Measurements from ENCODE around the gene SLC38A4.

- TF ChIP-seq POLR2AphosphoS5 (IDR thresholded peaks at IDR 0.05; ENCODE audit: borderline replicate concordance, low read depth, low read length): no peak
- TF ChIP-seq EZH2 (IDR thresholded peaks at IDR 0.05): no peak
These were observed 35.7 kb downstream of the SLC38A4 start for GRCh38 chr12:46790066-46790465.

All from SK-N-MC (cell line).